ENCODE results near the gene TMED4. TPM values are rescaled to one million over a fixed set of nuclear protein-coding genes. Genes with fewer than 3 reads are reported as not detected.

The TMED4 gene
- total RNA-seq, result 69.1 TPM

- H3K9me3 ChIP-seq, result no peaks in the 10 kb centered on the region
- H3K27ac ChIP-seq, result peak within 1 kb of the TSS; percentile 88 to 97
- no peaks in the 10 kb centered on the region for H3K27me3 ChIP-seq
- peaks cover 6 to 17% of the 10 kb centered on the region in 2 donors for H3K4me1 ChIP-seq
- intact Hi-C loops (cut with DNase I), result loop anchor here (1.0 to 10.0 kb wide), 9 partner anchors 8 to 707 kb away; partner anchors contain the start of genes OGDH, PURB and ZMIZ2
- no peak for TF ChIP-seq CTCF (IDR thresholded peaks at IDR 0.05)
- H3K4me3 ChIP-seq, result peak within 1 kb of the TSS; percentile 92 to 96
- H3K36me3 ChIP-seq, result peaks cover 16 to 27% of the 10 kb centered on the region in 2 donors
- DNase-seq (ENCODE audit: low spot score in 2 of 2), result peak; percentile 98 to 100
Measured at GRCh38 chr7:44581879-44582603, at the start of gene TMED4. Gene TMED4 (minus strand): TSS chr7:44582231. CDS start chr7:44582206, 25 bp downstream.

GRCh38 chr7:44631458-44632115, 49.6 kb upstream of the TMED4 start:
- Histone ChIP-seq H3K9me3 (no peaks in the 10 kb centered on the region), H3K27me3 (no peaks in the 10 kb centered on the region), H3K27ac (peak overlapping the region; percentile 84 to 90), H3K4me3 (no peak overlapping the region), H3K36me3 (peaks cover 8% of the 10 kb centered on the region in 2 donors), H3K4me1 (peaks cover 3 to 23% of the 10 kb centered on the region in 2 donors)
- DNase-seq (ENCODE audit: low spot score in 2 of 2), result no peak
- intact Hi-C loops (cut with DNase I), result no loop called here
- TF ChIP-seq CTCF (IDR thresholded peaks at IDR 0.05), result no peak

- intact Hi-C loops (cut with DNase I), result no loop called here
- peaks cover 3 to 23% of the 10 kb centered on the region in 2 donors for H3K4me1 ChIP-seq
- peaks cover 11 to 13% of the 10 kb centered on the region in 2 donors for H3K36me3 ChIP-seq
- H3K27ac ChIP-seq, result peak overlapping the region; percentile 84 to 90
- no peak for TF ChIP-seq CTCF (IDR thresholded peaks at IDR 0.05)
- H3K4me3 ChIP-seq, result no peak overlapping the region
- DNase-seq (ENCODE audit: low spot score in 2 of 2), result no peak
- H3K27me3 ChIP-seq, result no peaks in the 10 kb centered on the region
- no peaks in the 10 kb centered on the region for H3K9me3 ChIP-seq
Measured at GRCh38 chr7:44630792-44631457, 48.9 kb upstream of the TMED4 start.

GRCh38 chr7:44629829-44630522, 47.9 kb upstream of the TMED4 start:
- peaks cover 13 to 21% of the 10 kb centered on the region in 2 donors for H3K36me3 ChIP-seq
- intact Hi-C loops (cut with DNase I), result no loop called here
- H3K9me3 ChIP-seq, result no peaks in the 10 kb centered on the region
- TF ChIP-seq CTCF (IDR thresholded peaks at IDR 0.05), result no peak
- H3K27ac ChIP-seq, result no peak overlapping the region
- H3K4me1 ChIP-seq, result peaks cover 3 to 19% of the 10 kb centered on the region in 2 donors
- H3K4me3 ChIP-seq, result no peak overlapping the region
- no peaks in the 10 kb centered on the region for H3K27me3 ChIP-seq
- DNase-seq (ENCODE audit: low spot score in 2 of 2), result no peak

- TF ChIP-seq CTCF (IDR thresholded peaks at IDR 0.05), result no peak
- intact Hi-C loops (cut with DNase I), result no loop called here
- H3K27ac ChIP-seq, result no peak overlapping the region
- no peaks in the 10 kb centered on the region for H3K27me3 ChIP-seq
- peaks cover 0 to 3% of the 10 kb centered on the region in 2 donors for H3K4me1 ChIP-seq
- no peak for DNase-seq (ENCODE audit: low spot score in 2 of 2)
- peaks cover 19 to 26% of the 10 kb centered on the region in 2 donors for H3K36me3 ChIP-seq
- no peaks in the 10 kb centered on the region for H3K9me3 ChIP-seq
- H3K4me3 ChIP-seq, result no peak overlapping the region
Measured at GRCh38 chr7:44626620-44627019, 44.6 kb upstream of the TMED4 start.
